Measurements from ENCODE around the gene GRIK4.

GRIK4 gene

GRCh38 chr11:120919045-120919444 lies 407.5 kb downstream of the GRIK4 start:
- in situ Hi-C loops (cut with MboI; ENCODE audit: low sequenced_read_pairs, unreplicated experiment): no loop called here
- no peak for TF ChIP-seq CTCF (IDR thresholded peaks at IDR 0.05; ENCODE audit: borderline replicate concordance, control extremely low read depth, extremely low read depth, insufficient read depth, missing control alignments)
- DNase-seq (ENCODE audit: low spot score): no peak

- no peak for TF ChIP-seq CTCF (IDR thresholded peaks at IDR 0.05; ENCODE audit: borderline replicate concordance, control extremely low read depth, extremely low read depth, insufficient read depth, missing control alignments)
- in situ Hi-C loops (cut with MboI; ENCODE audit: low sequenced_read_pairs, unreplicated experiment): no loop called here
- no peak for DNase-seq (ENCODE audit: low spot score)
These were observed 408.0 kb downstream of the GRIK4 start for GRCh38 chr11:120919566-120919965.

- no peak for DNase-seq (ENCODE audit: low spot score)
- TF ChIP-seq CTCF (IDR thresholded peaks at IDR 0.05; ENCODE audit: borderline replicate concordance, control extremely low read depth, extremely low read depth, insufficient read depth, missing control alignments): no peak
- in situ Hi-C loops (cut with MboI; ENCODE audit: low sequenced_read_pairs, unreplicated experiment): no loop called here
These were observed 412.4 kb downstream of the GRIK4 start for GRCh38 chr11:120923866-120924508.

DNA sequence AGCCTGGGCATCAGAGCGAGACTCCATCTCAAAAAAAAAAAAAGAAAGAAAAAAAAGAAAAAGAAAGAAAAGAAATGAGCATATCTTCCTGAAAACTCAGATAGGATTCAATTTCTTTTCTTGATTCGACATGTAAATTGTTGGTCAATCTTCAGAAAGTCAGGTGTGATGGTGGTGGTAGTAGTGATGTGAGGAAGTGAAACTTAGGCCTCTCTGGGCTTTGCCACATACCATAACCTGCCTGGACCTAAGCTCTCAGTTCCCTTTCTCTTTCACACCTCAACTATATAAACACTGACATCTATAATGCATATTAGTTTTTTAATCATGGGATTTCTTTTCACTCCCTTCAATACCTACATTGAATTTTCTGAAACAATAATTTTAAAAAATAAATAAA lies 414.4 kb downstream of the GRIK4 start:
- in situ Hi-C loops (cut with MboI; ENCODE audit: low sequenced_read_pairs, unreplicated experiment): no loop called here
- DNase-seq (ENCODE audit: low spot score): peak; percentile 85
- TF ChIP-seq CTCF (IDR thresholded peaks at IDR 0.05; ENCODE audit: borderline replicate concordance, control extremely low read depth, extremely low read depth, insufficient read depth, missing control alignments): no peak

GRCh38 chr11:120928627-120929026 lies 417.1 kb downstream of the GRIK4 start:
- in situ Hi-C loops (cut with MboI; ENCODE audit: low sequenced_read_pairs, unreplicated experiment): no loop called here
- no peak for TF ChIP-seq CTCF (IDR thresholded peaks at IDR 0.05; ENCODE audit: borderline replicate concordance, control extremely low read depth, extremely low read depth, insufficient read depth, missing control alignments)
- DNase-seq (ENCODE audit: low spot score): no peak

- in situ Hi-C loops (cut with MboI; ENCODE audit: low sequenced_read_pairs, unreplicated experiment): no loop called here
- no peak for TF ChIP-seq CTCF (IDR thresholded peaks at IDR 0.05; ENCODE audit: borderline replicate concordance, control extremely low read depth, extremely low read depth, insufficient read depth, missing control alignments)
These were observed 417.5 kb downstream of the GRIK4 start for GRCh38 chr11:120929090-120929489.

More at GRCh38 chr11:120929090-120929489, 417.5 kb downstream of the GRIK4 start:
- no peak for DNase-seq (ENCODE audit: low spot score)

All from GM13976 (cell line).